H1 (cell line): ENCODE data around the gene KIN. TPM values are rescaled to one million over a fixed set of nuclear protein-coding genes. Genes with fewer than 3 reads are reported as not detected.
A peak's percentile ranks its signal among the peaks of the same experiment; 100 is the strongest.

Experiments
- polyA plus RNA-seq, 7 experiments: library from polyadenylated mRNA; depleted of rRNA in 3 of 7; stranded (reverse) in 5 of 7; unstranded in 2 of 7; fragments of >200 nt in 5 of 7; fragments of 200-250 nt in 2 of 7; gene quantifications; 1 replicate in 5 of 7; 2 replicates in 1 of 7; 4 replicates in 1 of 7; pipeline versions ENCODE4 v1.2.1 to v1.2.3, GENCODE V29; 2011 to 2013; ENCODE audit warnings: missing spikeins in 2 of 7, mixed read lengths in 2 of 7
- total RNA-seq: library from RNA; stranded (reverse); fragmentation: NEBNext Ultra II Directional; extraction: Animal tissue kit (Norgen Biotek cat#: 25700); gene quantifications from 2 replicates; pipeline ENCODE4 v1.2.1, GENCODE V29; 2021
- TF ChIP-seq, protein P1 (sequence below): IDR thresholded peaks from 2 replicates; pipeline ENCODE4 v1.6.1; 2012; ENCODE audit warnings: inconsistent platforms

The KIN gene
- total and polyA plus RNA-seq, 2 of the 8 experiments (the other 6 are each of a cell fraction or from before 2014, with no cell fraction given): 3.7 to 16.5 TPM

DNA sequence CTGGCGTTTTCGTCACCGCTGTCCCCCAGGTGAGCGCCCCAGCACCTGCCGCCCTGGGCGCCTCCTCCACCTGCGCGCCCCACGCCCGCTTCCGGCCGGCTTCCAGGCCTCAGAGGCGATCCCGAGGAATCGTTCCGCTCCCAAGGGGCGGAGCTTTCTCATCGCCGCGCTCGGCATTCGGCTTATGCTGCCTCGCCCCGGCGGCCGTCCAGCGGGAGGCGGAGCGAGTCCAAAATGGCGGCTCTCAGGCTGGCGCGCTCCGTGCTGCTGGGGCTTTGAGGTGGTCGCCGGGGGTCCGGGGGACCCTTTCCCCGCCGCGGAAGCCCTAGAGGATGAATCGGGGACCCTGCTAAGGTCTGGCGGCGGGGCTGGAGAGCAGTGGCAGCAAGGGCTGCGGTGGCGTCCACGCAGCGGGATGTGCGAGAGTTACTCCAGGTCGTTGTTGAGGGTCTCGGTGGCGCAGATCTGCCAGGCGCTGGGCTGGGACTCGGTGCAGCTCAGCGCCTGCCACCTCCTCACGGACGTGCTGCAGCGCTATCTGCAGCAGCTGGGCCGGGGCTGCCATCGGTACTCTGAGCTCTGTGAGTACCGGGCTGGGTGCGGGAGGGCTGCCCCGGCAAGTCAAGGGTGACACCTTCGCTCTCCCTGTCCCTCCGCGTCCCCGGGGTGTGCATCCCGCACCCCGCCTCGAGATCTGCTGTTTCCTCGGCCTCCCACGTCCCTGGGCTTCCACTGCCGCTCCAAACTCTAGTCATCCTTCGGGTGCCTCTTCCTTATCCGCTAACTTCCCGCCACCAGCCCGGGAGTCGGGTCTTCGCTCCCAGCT is 30.7 kb upstream of the KIN start, which contains the start of gene TAF3 (continued):
- TF ChIP-seq, protein P1, sequence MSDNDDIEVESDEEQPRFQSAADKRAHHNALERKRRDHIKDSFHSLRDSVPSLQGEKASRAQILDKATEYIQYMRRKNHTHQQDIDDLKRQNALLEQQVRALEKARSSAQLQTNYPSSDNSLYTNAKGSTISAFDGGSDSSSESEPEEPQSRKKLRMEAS: peak; percentile 85
